Uterus (tissue), 2 donors: Measurements from ENCODE around the gene XYLT1.

Experiments
- POLR2A ChIP-seq, 2 donors: fragments of 450-650 bp; IDR thresholded peaks; one replicate each; pipeline ENCODE4 v1.6.1; 2016; ENCODE audit warnings: antibody characterized with exemption in 2 of 2, mild to moderate bottlenecking in 1 of 2, moderate library complexity in 1 of 2
- TF ChIP-seq, protein P1 (sequence below), 4 experiments: fragments of 200-600 bp in 2 of 4; fragments of 450-650 bp in 2 of 4; sonication (generic) in 2 of 4; IDR thresholded peaks; one replicate each; pipeline ENCODE4 v1.5.1; 2016 to 2019; ENCODE audit warnings: antibody characterized with exemption in 4 of 4, mild to moderate bottlenecking in 2 of 4, moderate library complexity in 1 of 4

GRCh38 chr16:17184026-17184425, 286.7 kb downstream of the XYLT1 start:
- TF ChIP-seq, protein P1, sequence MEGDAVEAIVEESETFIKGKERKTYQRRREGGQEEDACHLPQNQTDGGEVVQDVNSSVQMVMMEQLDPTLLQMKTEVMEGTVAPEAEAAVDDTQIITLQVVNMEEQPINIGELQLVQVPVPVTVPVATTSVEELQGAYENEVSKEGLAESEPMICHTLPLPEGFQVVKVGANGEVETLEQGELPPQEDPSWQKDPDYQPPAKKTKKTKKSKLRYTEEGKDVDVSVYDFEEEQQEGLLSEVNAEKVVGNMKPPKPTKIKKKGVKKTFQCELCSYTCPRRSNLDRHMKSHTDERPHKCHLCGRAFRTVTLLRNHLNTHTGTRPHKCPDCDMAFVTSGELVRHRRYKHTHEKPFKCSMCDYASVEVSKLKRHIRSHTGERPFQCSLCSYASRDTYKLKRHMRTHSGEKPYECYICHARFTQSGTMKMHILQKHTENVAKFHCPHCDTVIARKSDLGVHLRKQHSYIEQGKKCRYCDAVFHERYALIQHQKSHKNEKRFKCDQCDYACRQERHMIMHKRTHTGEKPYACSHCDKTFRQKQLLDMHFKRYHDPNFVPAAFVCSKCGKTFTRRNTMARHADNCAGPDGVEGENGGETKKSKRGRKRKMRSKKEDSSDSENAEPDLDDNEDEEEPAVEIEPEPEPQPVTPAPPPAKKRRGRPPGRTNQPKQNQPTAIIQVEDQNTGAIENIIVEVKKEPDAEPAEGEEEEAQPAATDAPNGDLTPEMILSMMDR (IDR thresholded peaks at IDR 0.05), result no peak
- no peak for TF ChIP-seq POLR2A (IDR thresholded peaks at IDR 0.05)
